Activated CD4-positive, alpha-beta memory T cell treated with anti-CD3 and anti-CD28 coated beads for 36 hours (primary cell): ENCODE measurements around the gene CLIC1. TPM values are rescaled to one million over a fixed set of nuclear protein-coding genes. Genes with fewer than 3 reads are reported as not detected.

Experiments used
- CTCF ChIA-PET: fragments of 350-600 bp; sonication (Branson Sonifier 250); formaldehyde crosslinking; loops from one replicate; lab custom pipeline; 2021; ENCODE audit warnings: antibody characterized with exemption, inconsistent platforms; lab: Charles Lee
- POLR2A ChIA-PET: fragments of 350-600 bp; sonication (Branson Sonifier 250); formaldehyde crosslinking; loops from one replicate; lab custom pipeline; 2021; ENCODE audit warnings: antibody characterized with exemption; lab: Charles Lee
- DNase-seq: peaks from one replicate; pipeline ENCODE4 v3.0.0-alpha.2; 2020
- H3K27ac Mint-ChIP-seq: one replicate; pipeline ENCODE4 v1.8.0; 2021; ENCODE audit warnings: mixed read lengths
- H3K27me3 Mint-ChIP-seq: one replicate; pipeline ENCODE4 v1.8.0; 2021; ENCODE audit warnings: mixed read lengths
- H3K36me3 Mint-ChIP-seq: one replicate; pipeline ENCODE4 v1.8.0; 2021; ENCODE audit warnings: mixed read lengths
- H3K4me1 Mint-ChIP-seq: one replicate; pipeline ENCODE4 v1.8.0; 2021; ENCODE audit warnings: low read depth, mixed read lengths
- H3K4me3 Mint-ChIP-seq: one replicate; pipeline ENCODE4 v1.8.0; 2021; ENCODE audit warnings: mild to moderate bottlenecking, mixed read lengths
- H3K9me3 Mint-ChIP-seq: one replicate; pipeline ENCODE4 v1.8.0; 2021; ENCODE audit warnings: mixed read lengths
- intact Hi-C: fragments of 100-400 bp; cut with micrococcal nuclease; formaldehyde crosslinking; loops from one replicate; pipeline ENCODE4 v1.15.1; 2023
- total RNA-seq, 2 experiments: library from RNA; stranded (reverse); gene quantifications; one replicate each; pipeline ENCODE4 v1.2.3, GENCODE V29; 2021

CLIC1 gene
- total RNA-seq, 2 experiments from 2014 or later, result 430 to 442 TPM

DNA sequence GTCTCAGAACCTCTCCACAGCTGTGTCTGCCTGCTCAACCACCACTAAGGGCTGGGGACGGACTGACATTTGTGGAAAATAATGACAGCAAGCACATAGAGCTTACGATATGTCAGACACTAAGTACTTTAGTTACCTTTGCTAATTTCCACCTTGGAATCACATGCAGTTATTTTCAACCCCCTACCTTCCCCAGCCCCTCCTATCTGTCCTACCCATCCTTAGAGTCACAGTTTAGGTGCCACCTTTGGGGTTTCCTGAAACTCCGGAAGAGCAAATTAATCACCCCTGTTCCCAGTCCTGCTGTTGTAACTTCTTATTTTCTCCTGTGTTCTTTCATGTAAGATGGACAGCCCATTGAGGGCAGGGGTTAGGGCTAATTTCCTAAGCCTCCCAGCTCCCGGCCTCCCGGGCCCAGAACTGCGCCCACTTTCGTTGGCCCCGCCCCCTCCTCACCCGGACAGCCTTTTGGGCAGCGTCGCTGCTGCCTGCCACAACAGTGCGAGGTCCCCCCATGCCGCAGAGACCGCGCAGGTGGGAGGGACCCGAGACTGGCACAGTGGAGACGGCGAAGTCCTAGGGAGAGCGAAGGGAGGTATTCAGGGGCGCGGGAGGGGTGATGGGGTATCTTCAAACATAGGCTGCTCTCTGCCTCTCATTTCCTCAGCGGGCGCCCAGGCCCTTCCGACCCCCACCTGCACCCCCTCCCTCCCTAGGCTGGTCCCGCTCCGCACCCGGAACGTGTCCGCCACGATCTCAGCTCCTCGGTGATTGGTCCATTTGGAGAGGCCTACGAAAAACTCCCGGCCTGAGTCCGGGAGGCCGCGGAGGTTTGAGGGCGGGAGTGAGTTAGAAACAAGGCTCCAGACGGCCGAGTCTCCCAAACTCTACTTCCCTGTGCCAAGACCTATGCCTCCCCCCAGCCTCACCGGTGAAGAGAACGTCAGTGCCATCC is 8.3 kb downstream of the CLIC1 start:
- Mint-ChIP-seq H3K4me3 (no peak overlapping the region), H3K4me1 (peaks cover 54% of the 10 kb centered on the region), H3K36me3 (peaks cover 21% of the 10 kb centered on the region), H3K27me3 (no peaks in the 10 kb centered on the region), H3K9me3 (no peaks in the 10 kb centered on the region), H3K27ac (peak overlapping the region; percentile 76)
- intact Hi-C loops, result no loop called here
- ChIA-PET CTCF (interaction anchor here (0.8 to 4.2 kb wide), 4 partner anchors 12 to 135 kb away, joined by 3 to 40 read pairs (median 8); partner anchors contain the start of gene MSH5), POLR2A (interaction anchor here (0.6 to 2.5 kb wide), 2 partner anchors 11 to 106 kb away, joined by 3 to 11 read pairs; partner anchors contain the start of gene MSH5)
- no peak for DNase-seq

GRCh38 chr6:31727034-31727716 is 9.2 kb downstream of the CLIC1 start:
- Mint-ChIP-seq H3K27ac (peak overlapping the region; percentile 76), H3K4me3 (no peak overlapping the region), H3K27me3 (no peaks in the 10 kb centered on the region), H3K9me3 (no peaks in the 10 kb centered on the region), H3K4me1 (peaks cover 53% of the 10 kb centered on the region), H3K36me3 (peaks cover 17% of the 10 kb centered on the region)
- peak; percentile 37 for DNase-seq
- POLR2A ChIA-PET, result interaction anchor here (0.6 kb wide), 1 partner anchor 106 kb away, joined by 3 read pairs; no protein-coding TSS in a partner anchor
- CTCF ChIA-PET, result interaction anchor here (1.0 to 4.2 kb wide), 4 partner anchors 11 to 136 kb away, joined by 4 to 40 read pairs (median 10); partner anchors contain the start of gene MSH5
- intact Hi-C loops, result no loop called here

- peak; percentile 36 for DNase-seq
- Mint-ChIP-seq H3K27me3 (no peaks in the 10 kb centered on the region), H3K27ac (peak overlapping the region; percentile 19), H3K4me1 (peaks cover 44% of the 10 kb centered on the region), H3K4me3 (no peak overlapping the region), H3K36me3 (peaks cover 9% of the 10 kb centered on the region), H3K9me3 (no peaks in the 10 kb centered on the region)
- CTCF ChIA-PET, result interaction anchor here (1.3 to 3.7 kb wide), 3 partner anchors 13 to 104 kb away, joined by 3 to 13 read pairs (median 8); no protein-coding TSS in a partner anchor
- intact Hi-C loops, result no loop called here
- POLR2A ChIA-PET, result interaction anchor here (0.6 kb wide), 1 partner anchor 1130 kb away, joined by 3 read pairs; no protein-coding TSS in a partner anchor
Observed at GRCh38 chr6:31725502-31726350, 10.6 kb downstream of the CLIC1 start.

DNA sequence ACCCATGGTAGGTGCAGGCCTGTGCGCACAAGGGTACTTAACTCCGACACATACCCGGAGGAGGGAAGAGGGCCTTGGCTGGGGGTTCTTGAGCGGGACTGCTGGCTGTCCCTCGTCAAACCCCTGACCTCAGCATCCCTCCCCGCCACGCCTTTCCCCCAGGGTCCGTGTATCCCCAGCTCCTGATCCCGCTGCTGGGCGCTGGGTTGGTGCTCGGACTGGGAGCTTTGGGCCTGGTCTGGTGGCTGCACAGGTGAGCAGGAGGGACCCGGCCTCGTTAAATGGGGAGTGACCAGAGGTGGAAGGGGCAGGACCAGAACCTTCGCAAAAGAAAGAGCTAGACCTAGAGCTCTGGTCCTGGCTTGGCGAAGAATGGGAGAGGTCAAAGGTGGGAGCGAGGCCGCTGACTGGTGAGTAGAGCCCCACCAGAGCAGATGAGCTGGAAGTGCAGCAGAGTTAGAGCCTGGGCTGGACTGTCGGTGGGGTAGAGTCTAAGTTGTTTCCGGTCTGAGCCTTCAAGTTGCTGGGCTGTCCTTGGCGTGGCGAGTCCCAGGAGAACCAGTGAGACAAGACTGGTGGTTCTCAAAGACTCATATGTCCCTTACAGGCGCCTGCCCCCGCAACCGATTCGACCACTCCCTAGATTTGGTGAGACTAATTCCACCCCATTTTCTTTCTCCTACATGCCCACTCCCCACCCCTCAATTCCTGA is 12.2 kb downstream of the CLIC1 start:
- no peaks in the 10 kb centered on the region for H3K36me3 Mint-ChIP-seq
- no peak overlapping the region for H3K27ac Mint-ChIP-seq
- intact Hi-C loops, result no loop called here
- no peak for DNase-seq
- POLR2A ChIA-PET, result interaction anchor here (1.2 kb wide), 1 partner anchor 89 kb away, joined by 4 read pairs; no protein-coding TSS in a partner anchor
- no peak overlapping the region for H3K4me3 Mint-ChIP-seq
- H3K27me3 Mint-ChIP-seq, result no peaks in the 10 kb centered on the region
- CTCF ChIA-PET, result interaction anchor here (1.0 kb wide), 1 partner anchor 32 kb away, joined by 4 read pairs; no protein-coding TSS in a partner anchor
- no peaks in the 10 kb centered on the region for H3K9me3 Mint-ChIP-seq
- H3K4me1 Mint-ChIP-seq, result peaks cover 31% of the 10 kb centered on the region

GRCh38 chr6:31723245-31723979 is 12.9 kb downstream of the CLIC1 start, which contains the start of gene MPIG6B:
Gene MPIG6B (plus strand): TSS chr6:31723373. CDS start chr6:31723384, 11 bp downstream.
- Mint-ChIP-seq H3K4me3 (no peak within 1 kb of the TSS), H3K9me3 (no peaks in the 10 kb centered on the region), H3K36me3 (no peaks in the 10 kb centered on the region), H3K4me1 (peaks cover 24% of the 10 kb centered on the region), H3K27ac (no peak within 1 kb of the TSS), H3K27me3 (no peaks in the 10 kb centered on the region)
- intact Hi-C loops, result no loop called here
- CTCF ChIA-PET, result interaction anchor here (1.0 kb wide), 1 partner anchor 31 kb away, joined by 4 read pairs; no protein-coding TSS in a partner anchor
- POLR2A ChIA-PET, result no interaction called here
- DNase-seq, result no peak

GRCh38 chr6:31722173-31722572 is 14.2 kb downstream of the CLIC1 start:
- no peaks in the 10 kb centered on the region for H3K36me3 Mint-ChIP-seq
- ChIA-PET POLR2A (interaction anchor here (0.5 kb wide), 1 partner anchor 17 kb away, joined by 3 read pairs; no protein-coding TSS in a partner anchor), CTCF (no interaction called here)
- DNase-seq, result no peak
- intact Hi-C loops, result no loop called here
- peaks cover 16% of the 10 kb centered on the region for H3K4me1 Mint-ChIP-seq
- H3K4me3 Mint-ChIP-seq, result no peak overlapping the region
- no peak overlapping the region for H3K27ac Mint-ChIP-seq
- H3K27me3 Mint-ChIP-seq, result no peaks in the 10 kb centered on the region
- H3K9me3 Mint-ChIP-seq, result no peaks in the 10 kb centered on the region

GRCh38 chr6:31721351-31722020 is 14.8 kb downstream of the CLIC1 start, which contains the start of gene LY6G6C:
Gene LY6G6C (minus strand): TSS chr6:31721746. CDS start chr6:31721679, 67 bp downstream.
- H3K4me1 Mint-ChIP-seq, result peaks cover 10% of the 10 kb centered on the region
- ChIA-PET POLR2A (no interaction called here), CTCF (interaction anchor here (2.0 kb wide), 1 partner anchor 48 kb away, joined by 5 read pairs; no protein-coding TSS in a partner anchor)

GRCh38 chr6:31720196-31720770 is 16.0 kb downstream of the CLIC1 start:
- Mint-ChIP-seq H3K27me3 (no peaks in the 10 kb centered on the region), H3K4me1 (no peaks in the 10 kb centered on the region), H3K4me3 (no peak overlapping the region), H3K27ac (no peak overlapping the region), H3K36me3 (no peaks in the 10 kb centered on the region), H3K9me3 (no peaks in the 10 kb centered on the region)
- no peak for DNase-seq
- CTCF ChIA-PET, result interaction anchor here (2.0 kb wide), 1 partner anchor 49 kb away, joined by 5 read pairs; no protein-coding TSS in a partner anchor
- intact Hi-C loops, result no loop called here
- POLR2A ChIA-PET, result no interaction called here

More at GRCh38 chr6:31721351-31722020, 14.8 kb downstream of the CLIC1 start, which contains the start of gene LY6G6C:
- intact Hi-C loops, result no loop called here
- H3K27ac Mint-ChIP-seq, result no peak within 1 kb of the TSS
- H3K9me3 Mint-ChIP-seq, result no peaks in the 10 kb centered on the region
- H3K4me3 Mint-ChIP-seq, result no peak within 1 kb of the TSS
- no peak for DNase-seq
- H3K27me3 Mint-ChIP-seq, result no peaks in the 10 kb centered on the region
- no peaks in the 10 kb centered on the region for H3K36me3 Mint-ChIP-seq

DNA sequence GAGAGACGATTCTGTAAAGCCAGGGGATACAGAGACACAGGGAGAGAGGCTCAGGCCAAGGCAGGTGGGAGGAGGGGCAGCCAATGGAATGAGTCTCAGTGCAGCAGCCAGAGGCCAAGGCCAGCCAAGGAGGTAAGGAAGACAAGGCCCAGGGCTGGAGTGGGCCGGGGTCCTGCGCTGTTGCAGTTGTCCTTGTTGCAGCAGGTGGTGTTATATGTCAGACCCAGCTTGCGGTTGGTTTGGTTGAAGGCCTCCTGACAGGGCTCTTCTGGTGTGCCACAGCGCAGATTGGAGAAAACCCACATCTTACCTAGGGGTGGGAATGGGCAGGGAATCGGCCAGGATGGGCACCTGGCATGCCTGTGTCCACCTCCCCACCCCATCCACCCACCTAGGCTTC is 17.3 kb downstream of the CLIC1 start:
- POLR2A ChIA-PET, result no interaction called here
- no peaks in the 10 kb centered on the region for H3K4me1 Mint-ChIP-seq
- no peak for DNase-seq
- no peak overlapping the region for H3K27ac Mint-ChIP-seq
- CTCF ChIA-PET, result no interaction called here
- H3K27me3 Mint-ChIP-seq, result no peaks in the 10 kb centered on the region
- intact Hi-C loops, result no loop called here
- no peaks in the 10 kb centered on the region for H3K36me3 Mint-ChIP-seq
- H3K4me3 Mint-ChIP-seq, result no peak overlapping the region
- H3K9me3 Mint-ChIP-seq, result no peaks in the 10 kb centered on the region
